K562 (cell line): ENCODE data around the gene KNCN. TPM values are rescaled to one million over a fixed set of nuclear protein-coding genes. Genes with fewer than 3 reads are reported as not detected.
A peak's percentile ranks its signal among the peaks of the same experiment; 100 is the strongest.

Source experiments
- ATF1 ChIP-seq, 2 experiments: fragments of 450-650 bp in 1 of 2; IDR thresholded peaks; 2 replicates each; pipeline ENCODE4 v1.6.1; 2016; ENCODE audit warnings: missing compliant biosample characterization in 1 of 2, missing genetic modification characterization in 1 of 2
- CBFA2T2 ChIP-seq: fragments of 450-650 bp; conservative IDR thresholded peaks from 2 replicates; pipeline ENCODE4 v1.6.1; 2017; ENCODE audit warnings: mild to moderate bottlenecking
- DMBX1 ChIP-seq: fragments of 250-450 bp; sonication (Bioruptor Pico); IDR thresholded peaks from 2 replicates; pipeline ENCODE4 v1.8.0; 2022; ENCODE audit warnings: inconsistent platforms, mild to moderate bottlenecking, moderate library complexity, borderline replicate concordance
- FOXA3 ChIP-seq, 2 experiments: fragments of 450-650 bp in 1 of 2; sonication (generic) in 1 of 2; formaldehyde crosslinking; IDR thresholded peaks in 1 of 2; conservative IDR thresholded peaks in 1 of 2; 2 replicates each; pipeline versions ENCODE4 v1.4.0 to v1.8.0; 2020 to 2022; ENCODE audit warnings: mild to moderate bottlenecking in 2 of 2, missing genetic modification reagents in 1 of 2
- GTF2A2 ChIP-seq: IDR thresholded peaks from 2 replicates; pipeline ENCODE4 v1.6.1; 2016; ENCODE audit warnings: mild to moderate bottlenecking, missing genetic modification characterization, missing compliant biosample characterization
- KLF16 ChIP-seq: IDR thresholded peaks from 2 replicates; pipeline ENCODE4 v1.6.1; 2016; ENCODE audit warnings: antibody characterized with exemption
- NCOA6 ChIP-seq: fragments of 450-650 bp; IDR thresholded peaks from 2 replicates; pipeline ENCODE4 v1.6.1; 2017; ENCODE audit warnings: mild to moderate bottlenecking
- NR2C2 ChIP-seq, 2 experiments: fragments of 200-800 bp in 1 of 2; sonication (Bioruptor generic) in 1 of 2; sonication (generic) in 1 of 2; formaldehyde crosslinking in 1 of 2; IDR thresholded peaks; 2 replicates each; pipeline versions ENCODE4 v1.6.1 to v1.8.0; 2016 to 2022; ENCODE audit warnings: mild to moderate bottlenecking in 1 of 2, missing compliant biosample characterization in 1 of 2, missing genetic modification characterization in 1 of 2, missing genetic modification reagents in 1 of 2
- POLR2A ChIP-seq: fragments of 450-650 bp; conservative IDR thresholded peaks from 2 replicates; pipeline ENCODE4 v1.6.1; 2016
- PPARD ChIP-seq: fragments of 250-450 bp; sonication (Bioruptor Pico); IDR thresholded peaks from 2 replicates; pipeline ENCODE4 v1.8.0; 2022; ENCODE audit warnings: inconsistent platforms, mild to moderate bottlenecking, moderate library complexity
- RBM39 ChIP-seq: fragments of 200-400 bp; formaldehyde crosslinking; optimal IDR thresholded peaks from 2 replicates; pipeline ENCODE3; 2018; ENCODE audit warnings: low read depth, low read length
- RFX7 ChIP-seq: fragments of 250-450 bp; sonication (Bioruptor Pico); IDR thresholded peaks from 2 replicates; pipeline ENCODE4 v1.5.1; 2021; ENCODE audit warnings: mild to moderate bottlenecking
- polyA plus RNA-seq, 8 experiments: library from polyadenylated mRNA; depleted of rRNA in 4 of 8; stranded (reverse) in 5 of 8; unstranded in 3 of 8; fragments of >200 nt; fragmentation: Nextera tagmentation in 2 of 8; fragmentation: Illumina TruSeq in 1 of 8; extraction: Ambion mirVana in 2 of 8; extraction: Trizol in 1 of 8; gene quantifications; 2 replicates each; pipeline versions ENCODE4 v1.2.1 to v1.2.3, GENCODE V29; 2011 to 2014; ENCODE audit warnings: inconsistent platforms in 1 of 8, missing spikeins in 1 of 8
- total RNA-seq, 7 experiments: library from RNA; depleted of rRNA in 6 of 7; stranded (reverse); fragments of >200 nt in 6 of 7; fragmentation: Illumina TruSeq in 2 of 7; extraction: Trizol in 2 of 7; gene quantifications; 2 replicates each; pipeline versions ENCODE4 v1.2.1 to v1.2.3, GENCODE V29; 2011 to 2021; ENCODE audit warnings: low replicate concordance in 1 of 7
- TF ChIP-seq, protein P1 (sequence below): fragments of 250-450 bp; sonication (Bioruptor Pico); IDR thresholded peaks from 2 replicates; pipeline ENCODE4 v1.4.0; 2020; ENCODE audit warnings: mild to moderate bottlenecking
- TF ChIP-seq, protein P2 (sequence below), 2 experiments: fragments of 200-800 bp in 1 of 2; sonication (Bioruptor generic) in 1 of 2; sonication (generic) in 1 of 2; formaldehyde crosslinking in 1 of 2; IDR thresholded peaks in 1 of 2; conservative IDR thresholded peaks in 1 of 2; 2 replicates each; pipeline versions ENCODE4 v1.5.0 to v1.6.1; 2016 to 2020; ENCODE audit warnings: missing compliant biosample characterization in 1 of 2, missing genetic modification characterization in 1 of 2, missing genetic modification reagents in 1 of 2
- TF ChIP-seq, protein P3 (sequence below): fragments of 250-450 bp; sonication (Bioruptor Pico); IDR thresholded peaks from 2 replicates; pipeline ENCODE4 v1.5.0; 2021; ENCODE audit warnings: mild to moderate bottlenecking, borderline replicate concordance
- TF ChIP-seq, protein P4 (sequence below): fragments of 250-450 bp; sonication (Bioruptor Pico); IDR thresholded peaks from 2 replicates; pipeline ENCODE4 v1.6.1; 2021; ENCODE audit warnings: mild to moderate bottlenecking
- TF ChIP-seq, protein P5 (sequence below): fragments of 450-650 bp; IDR thresholded peaks from 2 replicates; pipeline ENCODE4 v1.7.0; 2016; ENCODE audit warnings: borderline replicate concordance
- TF ChIP-seq, protein P6 (sequence below): fragments of 250-450 bp; sonication (Bioruptor Pico); IDR thresholded peaks from 2 replicates; pipeline ENCODE4 v1.8.0; 2021; ENCODE audit warnings: moderate library complexity, mild to moderate bottlenecking, inconsistent platforms
- TF ChIP-seq, protein P7 (sequence below): fragments of 250-450 bp; sonication (Bioruptor Pico); IDR thresholded peaks from 2 replicates; pipeline ENCODE4 v1.8.0; 2022; ENCODE audit warnings: inconsistent platforms, mild to moderate bottlenecking, moderate library complexity, borderline replicate concordance

Gene KNCN
- total and polyA plus RNA-seq, 9 of the 15 experiments (the other 6 are each of a cell fraction or from before 2014, with no cell fraction given) = not detected

DNA sequence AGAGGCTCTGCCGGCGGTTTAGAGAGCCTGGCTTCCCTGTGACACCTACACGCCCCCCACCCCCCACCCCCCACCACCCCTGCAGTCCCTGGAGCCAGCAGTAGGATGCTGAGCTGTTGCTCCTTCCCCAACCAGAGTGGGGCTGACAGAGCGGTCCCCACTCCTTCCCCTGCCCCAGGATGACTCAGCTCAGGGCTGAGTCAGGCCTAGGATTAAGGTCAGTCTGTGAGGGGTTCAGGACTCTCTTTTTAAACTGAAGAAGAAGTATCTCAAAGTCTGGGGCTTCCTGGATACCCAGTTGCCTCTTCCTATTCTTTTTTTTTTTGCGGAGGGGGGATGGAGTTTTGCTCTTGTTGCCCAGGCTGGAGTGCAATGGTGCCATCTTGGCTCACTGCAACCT, 42.7 kb downstream of the KNCN start (continued):
- TF ChIP-seq NR2C2 (CRISPR knock-in tag; IDR thresholded peaks at IDR 0.05) (no peak), NR2C2 (tag; IDR thresholded peaks at IDR 0.05) (no peak), KLF16 (no peak), CBFA2T2 (no peak), PPARD (CRISPR knock-in tag) (no peak), ATF1 (CRISPR knock-in tag; IDR thresholded peaks at IDR 0.05) (no peak), ATF1 (tag; IDR thresholded peaks at IDR 0.05) (no peak), FOXA3 (CRISPR knock-in tag; conservative IDR thresholded peaks at IDR 0.05 in 1 of 2, IDR thresholded peaks at IDR 0.05 in 1 of 2) (no peak), DMBX1 (CRISPR knock-in tag) (peak; percentile 23; the same call in 1 of the 2 replicates), POLR2A (no peak), RBM39 (no peak), RFX7 (CRISPR knock-in tag) (no peak), GTF2A2 (tag) (no peak), NCOA6 (no peak)
- TF ChIP-seq, protein P1, sequence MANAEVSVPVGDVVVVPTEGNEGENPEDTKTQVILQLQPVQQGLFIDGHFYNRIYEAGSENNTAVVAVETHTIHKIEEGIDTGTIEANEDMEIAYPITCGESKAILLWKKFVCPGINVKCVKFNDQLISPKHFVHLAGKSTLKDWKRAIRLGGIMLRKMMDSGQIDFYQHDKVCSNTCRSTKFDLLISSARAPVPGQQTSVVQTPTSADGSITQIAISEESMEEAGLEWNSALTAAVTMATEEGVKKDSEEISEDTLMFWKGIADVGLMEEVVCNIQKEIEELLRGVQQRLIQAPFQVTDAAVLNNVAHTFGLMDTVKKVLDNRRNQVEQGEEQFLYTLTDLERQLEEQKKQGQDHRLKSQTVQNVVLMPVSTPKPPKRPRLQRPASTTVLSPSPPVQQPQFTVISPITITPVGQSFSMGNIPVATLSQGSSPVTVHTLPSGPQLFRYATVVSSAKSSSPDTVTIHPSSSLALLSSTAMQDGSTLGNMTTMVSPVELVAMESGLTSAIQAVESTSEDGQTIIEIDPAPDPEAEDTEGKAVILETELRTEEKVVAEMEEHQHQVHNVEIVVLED (CRISPR knock-in tag) = no peak
- TF ChIP-seq, protein P2, sequence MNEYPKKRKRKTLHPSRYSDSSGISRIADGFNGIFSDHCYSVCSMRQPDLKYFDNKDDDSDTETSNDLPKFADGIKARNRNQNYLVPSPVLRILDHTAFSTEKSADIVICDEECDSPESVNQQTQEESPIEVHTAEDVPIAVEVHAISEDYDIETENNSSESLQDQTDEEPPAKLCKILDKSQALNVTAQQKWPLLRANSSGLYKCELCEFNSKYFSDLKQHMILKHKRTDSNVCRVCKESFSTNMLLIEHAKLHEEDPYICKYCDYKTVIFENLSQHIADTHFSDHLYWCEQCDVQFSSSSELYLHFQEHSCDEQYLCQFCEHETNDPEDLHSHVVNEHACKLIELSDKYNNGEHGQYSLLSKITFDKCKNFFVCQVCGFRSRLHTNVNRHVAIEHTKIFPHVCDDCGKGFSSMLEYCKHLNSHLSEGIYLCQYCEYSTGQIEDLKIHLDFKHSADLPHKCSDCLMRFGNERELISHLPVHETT (CRISPR knock-in tag; conservative IDR thresholded peaks at IDR 0.05 in 1 of 2, IDR thresholded peaks at IDR 0.05 in 1 of 2) = no peak
- TF ChIP-seq, protein P3, sequence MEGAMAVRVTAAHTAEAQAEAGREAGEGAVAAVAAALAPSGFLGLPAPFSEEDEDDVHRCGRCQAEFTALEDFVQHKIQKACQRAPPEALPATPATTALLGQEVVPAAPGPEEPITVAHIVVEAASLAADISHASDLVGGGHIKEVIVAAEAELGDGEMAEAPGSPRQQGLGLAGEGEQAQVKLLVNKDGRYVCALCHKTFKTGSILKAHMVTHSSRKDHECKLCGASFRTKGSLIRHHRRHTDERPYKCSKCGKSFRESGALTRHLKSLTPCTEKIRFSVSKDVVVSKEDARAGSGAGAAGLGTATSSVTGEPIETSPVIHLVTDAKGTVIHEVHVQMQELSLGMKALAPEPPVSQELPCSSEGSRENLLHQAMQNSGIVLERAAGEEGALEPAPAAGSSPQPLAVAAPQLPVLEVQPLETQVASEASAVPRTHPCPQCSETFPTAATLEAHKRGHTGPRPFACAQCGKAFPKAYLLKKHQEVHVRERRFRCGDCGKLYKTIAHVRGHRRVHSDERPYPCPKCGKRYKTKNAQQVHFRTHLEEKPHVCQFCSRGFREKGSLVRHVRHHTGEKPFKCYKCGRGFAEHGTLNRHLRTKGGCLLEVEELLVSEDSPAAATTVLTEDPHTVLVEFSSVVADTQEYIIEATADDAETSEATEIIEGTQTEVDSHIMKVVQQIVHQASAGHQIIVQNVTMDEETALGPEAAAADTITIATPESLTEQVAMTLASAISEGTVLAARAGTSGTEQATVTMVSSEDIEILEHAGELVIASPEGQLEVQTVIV = no peak
- TF ChIP-seq, protein P4, sequence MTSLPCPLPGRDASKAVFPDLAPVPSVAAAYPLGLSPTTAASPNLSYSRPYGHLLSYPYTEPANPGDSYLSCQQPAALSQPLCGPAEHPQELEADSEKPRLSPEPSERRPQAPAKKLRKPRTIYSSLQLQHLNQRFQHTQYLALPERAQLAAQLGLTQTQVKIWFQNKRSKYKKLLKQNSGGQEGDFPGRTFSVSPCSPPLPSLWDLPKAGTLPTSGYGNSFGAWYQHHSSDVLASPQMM = no peak
- TF ChIP-seq, protein P5, sequence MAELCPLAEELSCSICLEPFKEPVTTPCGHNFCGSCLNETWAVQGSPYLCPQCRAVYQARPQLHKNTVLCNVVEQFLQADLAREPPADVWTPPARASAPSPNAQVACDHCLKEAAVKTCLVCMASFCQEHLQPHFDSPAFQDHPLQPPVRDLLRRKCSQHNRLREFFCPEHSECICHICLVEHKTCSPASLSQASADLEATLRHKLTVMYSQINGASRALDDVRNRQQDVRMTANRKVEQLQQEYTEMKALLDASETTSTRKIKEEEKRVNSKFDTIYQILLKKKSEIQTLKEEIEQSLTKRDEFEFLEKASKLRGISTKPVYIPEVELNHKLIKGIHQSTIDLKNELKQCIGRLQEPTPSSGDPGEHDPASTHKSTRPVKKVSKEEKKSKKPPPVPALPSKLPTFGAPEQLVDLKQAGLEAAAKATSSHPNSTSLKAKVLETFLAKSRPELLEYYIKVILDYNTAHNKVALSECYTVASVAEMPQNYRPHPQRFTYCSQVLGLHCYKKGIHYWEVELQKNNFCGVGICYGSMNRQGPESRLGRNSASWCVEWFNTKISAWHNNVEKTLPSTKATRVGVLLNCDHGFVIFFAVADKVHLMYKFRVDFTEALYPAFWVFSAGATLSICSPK = no peak
- TF ChIP-seq, protein P6, sequence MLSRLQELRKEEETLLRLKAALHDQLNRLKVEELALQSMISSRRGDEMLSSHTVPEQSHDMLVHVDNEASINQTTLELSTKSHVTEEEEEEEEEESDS (CRISPR knock-in tag) = no peak
- TF ChIP-seq, protein P7, sequence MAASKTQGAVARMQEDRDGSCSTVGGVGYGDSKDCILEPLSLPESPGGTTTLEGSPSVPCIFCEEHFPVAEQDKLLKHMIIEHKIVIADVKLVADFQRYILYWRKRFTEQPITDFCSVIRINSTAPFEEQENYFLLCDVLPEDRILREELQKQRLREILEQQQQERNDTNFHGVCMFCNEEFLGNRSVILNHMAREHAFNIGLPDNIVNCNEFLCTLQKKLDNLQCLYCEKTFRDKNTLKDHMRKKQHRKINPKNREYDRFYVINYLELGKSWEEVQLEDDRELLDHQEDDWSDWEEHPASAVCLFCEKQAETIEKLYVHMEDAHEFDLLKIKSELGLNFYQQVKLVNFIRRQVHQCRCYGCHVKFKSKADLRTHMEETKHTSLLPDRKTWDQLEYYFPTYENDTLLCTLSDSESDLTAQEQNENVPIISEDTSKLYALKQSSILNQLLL = no peak
